ENCODE results near the gene RAX2.

DNA sequence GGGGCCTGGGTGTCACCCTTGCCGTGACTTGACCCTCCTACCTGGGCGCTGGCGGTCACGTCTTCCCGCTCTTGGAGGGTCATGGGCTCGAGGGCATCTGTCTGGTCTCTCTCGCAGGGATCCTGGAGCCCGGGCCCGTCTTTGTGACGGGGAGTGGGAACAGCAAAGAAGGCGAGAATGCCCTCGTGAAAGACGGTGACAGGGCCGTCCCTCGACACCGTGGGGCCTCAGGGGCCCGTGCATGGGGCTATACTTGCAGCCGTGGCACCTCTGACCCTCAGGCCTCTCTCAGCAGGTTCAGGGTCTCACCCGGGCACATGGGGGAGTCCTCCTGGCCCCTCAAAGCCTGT is 35.1 kb upstream of the RAX2 start:
- TF ChIP-seq, protein P1, sequence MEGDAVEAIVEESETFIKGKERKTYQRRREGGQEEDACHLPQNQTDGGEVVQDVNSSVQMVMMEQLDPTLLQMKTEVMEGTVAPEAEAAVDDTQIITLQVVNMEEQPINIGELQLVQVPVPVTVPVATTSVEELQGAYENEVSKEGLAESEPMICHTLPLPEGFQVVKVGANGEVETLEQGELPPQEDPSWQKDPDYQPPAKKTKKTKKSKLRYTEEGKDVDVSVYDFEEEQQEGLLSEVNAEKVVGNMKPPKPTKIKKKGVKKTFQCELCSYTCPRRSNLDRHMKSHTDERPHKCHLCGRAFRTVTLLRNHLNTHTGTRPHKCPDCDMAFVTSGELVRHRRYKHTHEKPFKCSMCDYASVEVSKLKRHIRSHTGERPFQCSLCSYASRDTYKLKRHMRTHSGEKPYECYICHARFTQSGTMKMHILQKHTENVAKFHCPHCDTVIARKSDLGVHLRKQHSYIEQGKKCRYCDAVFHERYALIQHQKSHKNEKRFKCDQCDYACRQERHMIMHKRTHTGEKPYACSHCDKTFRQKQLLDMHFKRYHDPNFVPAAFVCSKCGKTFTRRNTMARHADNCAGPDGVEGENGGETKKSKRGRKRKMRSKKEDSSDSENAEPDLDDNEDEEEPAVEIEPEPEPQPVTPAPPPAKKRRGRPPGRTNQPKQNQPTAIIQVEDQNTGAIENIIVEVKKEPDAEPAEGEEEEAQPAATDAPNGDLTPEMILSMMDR (IDR thresholded peaks at IDR 0.05; ENCODE audit: low read depth, low read length), result no peak
- TF ChIP-seq POLR2A (IDR thresholded peaks at IDR 0.05; ENCODE audit: extremely low read depth, insufficient read length) (no peak), MYC (IDR thresholded peaks at IDR 0.05; ENCODE audit: low read depth, low read length) (no peak)

Measured in NB4 (cell line).